Fibroblast of skin of left biceps (primary cell): Measurements from ENCODE around the gene ADAM17.
"Not testable (repeated sequence)": the region's sequence is repeated elsewhere in the genome, so short reads cannot be mapped to it uniquely, and the experiment has no call there.

Experiments
- DNase-seq, 2 experiments: peaks; one replicate each; pipeline ENCODE4 v3.0.0-alpha.2; 2013; ENCODE audit warnings: low read depth in 2 of 2

ADAM17 gene

DNA sequence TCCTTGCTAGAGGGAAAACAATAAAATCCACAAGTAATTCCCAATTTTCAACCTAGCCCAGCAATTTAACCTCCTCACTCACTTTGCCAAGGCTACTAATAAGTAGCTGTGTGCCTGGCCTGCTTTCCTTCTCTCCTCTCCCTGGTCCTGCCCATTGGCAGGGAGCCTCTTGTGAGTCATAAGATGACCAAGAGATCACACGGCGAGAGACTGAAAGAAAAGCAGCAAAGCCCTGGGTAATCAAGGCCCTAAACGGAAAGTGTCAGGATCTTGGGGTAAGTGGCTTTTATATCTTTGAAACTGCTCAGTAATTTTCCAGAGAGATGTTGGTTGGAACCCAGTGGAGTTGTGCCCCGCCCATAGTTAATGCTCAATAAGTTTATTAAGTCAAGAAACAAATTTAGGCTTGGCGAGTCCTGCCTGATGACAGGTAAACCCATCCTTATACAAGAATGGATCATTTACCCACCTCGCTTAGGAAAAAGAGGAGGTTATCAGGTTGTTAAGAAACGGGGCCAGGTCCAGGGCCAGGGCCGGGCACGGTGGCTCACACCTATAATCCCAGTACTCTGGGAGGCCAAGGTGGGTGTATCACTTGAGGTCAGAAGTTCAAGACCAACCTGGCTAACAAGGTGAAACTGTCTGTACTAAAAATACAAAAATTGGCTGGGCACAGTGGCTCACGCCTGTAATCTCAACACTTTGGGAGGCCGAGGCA is 10.0 kb upstream of the ADAM17 start:
- peak; percentile 55 to 60 for DNase-seq

DNA sequence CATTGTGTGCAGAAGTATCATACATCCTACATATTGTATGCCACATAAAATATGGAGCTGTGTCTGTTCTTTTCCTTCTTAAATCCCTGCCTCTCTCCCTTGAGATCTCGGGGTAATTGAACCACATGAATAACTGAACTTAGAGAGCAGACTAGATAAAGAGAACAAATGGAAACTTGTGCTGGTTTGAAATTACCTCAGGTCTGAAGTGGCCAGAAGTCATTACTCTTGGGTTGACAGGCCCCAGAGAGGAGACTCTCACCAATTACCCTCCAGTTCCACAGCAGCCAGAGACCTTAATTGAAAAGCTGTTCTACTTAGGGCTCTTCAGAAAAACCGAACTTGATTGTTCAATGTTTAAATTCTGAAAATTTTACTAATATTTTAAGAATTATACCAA is 5.0 kb upstream of the ADAM17 start:
- DNase-seq, result no peak

GRCh38 chr2:9558948-9559381 is 3.3 kb upstream of the ADAM17 start:
- DNase-seq, result peak; percentile 34 to 42

GRCh38 chr2:9556121-9556743 is 602 bp upstream of the ADAM17 start:
- no peak for DNase-seq

- DNase-seq, result peak; percentile 39 to 52
Observed at GRCh38 chr2:9554921-9555296, 721 bp downstream of the ADAM17 start.

DNA sequence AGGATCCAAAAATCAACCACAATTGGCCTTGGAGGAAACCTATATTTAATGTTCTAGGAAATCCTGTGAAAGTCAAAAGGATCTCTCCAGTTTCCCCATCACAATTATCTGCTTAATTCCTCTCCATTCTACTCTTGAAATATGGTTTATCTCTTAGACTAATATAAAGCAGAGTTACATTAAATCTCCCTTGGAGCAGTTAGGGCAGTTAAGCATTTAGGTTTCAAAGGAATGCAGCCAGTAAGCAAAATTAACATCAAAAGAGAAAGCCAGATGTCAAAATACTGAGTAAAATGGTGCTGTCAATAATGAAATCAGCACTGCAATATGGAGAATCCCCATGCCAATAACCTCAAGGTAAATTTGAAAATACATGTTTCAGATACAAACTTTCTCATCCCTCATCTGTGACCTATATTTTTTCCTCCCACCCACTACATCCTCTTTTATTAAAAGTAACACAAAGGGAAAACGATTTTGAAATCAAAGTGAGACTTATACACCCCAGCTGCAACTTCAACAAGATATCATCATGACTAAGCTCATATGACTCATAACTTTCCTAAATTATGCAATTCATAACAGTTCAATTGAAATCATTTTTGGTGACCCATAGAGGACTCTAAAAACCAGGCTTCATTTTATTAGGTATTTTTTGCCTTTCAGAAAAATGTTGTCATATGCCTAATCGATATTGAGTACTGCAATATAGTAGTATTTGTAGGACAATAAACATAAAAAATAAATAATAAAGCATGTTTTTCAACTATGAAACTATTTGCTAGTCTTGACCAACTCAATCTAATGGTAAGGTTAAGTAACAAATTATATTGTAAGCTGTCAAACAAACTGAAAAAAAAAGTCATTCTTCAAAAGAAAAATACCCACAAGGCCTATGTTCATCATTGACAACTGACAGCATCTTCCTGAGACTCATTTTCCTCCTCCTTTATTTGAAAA is 3.1 kb downstream of the ADAM17 start:
- peak; percentile 47 to 59 for DNase-seq

DNA sequence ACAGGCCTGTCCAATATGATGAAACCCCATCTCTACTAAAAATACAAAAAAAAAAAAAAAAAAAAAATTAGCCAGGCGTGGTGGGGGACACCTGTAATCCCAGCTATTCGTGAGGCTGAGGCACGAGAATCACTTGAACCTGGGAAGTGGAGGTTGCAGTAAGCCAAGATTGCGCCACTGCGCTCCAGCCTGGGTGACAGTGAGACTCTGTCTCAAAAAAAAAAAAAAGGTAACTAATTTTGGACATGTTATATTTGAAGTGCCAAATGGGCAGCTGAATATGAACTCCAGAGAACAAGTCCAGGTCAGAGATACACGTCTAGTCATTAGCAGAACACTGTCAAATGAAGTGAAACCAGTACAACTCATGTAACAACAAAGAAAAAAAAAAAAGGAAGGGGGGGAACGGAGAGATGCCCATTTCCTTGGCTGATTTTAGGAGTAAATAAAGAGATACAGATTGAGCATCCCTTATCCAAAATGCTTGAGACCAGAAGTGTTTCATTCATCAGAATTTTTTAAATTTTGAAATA is 4.7 kb downstream of the ADAM17 start:
- DNase-seq, result not testable (repeated sequence)

GRCh38 chr2:9549420-9549819 is 6.2 kb downstream of the ADAM17 start:
- no peak for DNase-seq

DNA sequence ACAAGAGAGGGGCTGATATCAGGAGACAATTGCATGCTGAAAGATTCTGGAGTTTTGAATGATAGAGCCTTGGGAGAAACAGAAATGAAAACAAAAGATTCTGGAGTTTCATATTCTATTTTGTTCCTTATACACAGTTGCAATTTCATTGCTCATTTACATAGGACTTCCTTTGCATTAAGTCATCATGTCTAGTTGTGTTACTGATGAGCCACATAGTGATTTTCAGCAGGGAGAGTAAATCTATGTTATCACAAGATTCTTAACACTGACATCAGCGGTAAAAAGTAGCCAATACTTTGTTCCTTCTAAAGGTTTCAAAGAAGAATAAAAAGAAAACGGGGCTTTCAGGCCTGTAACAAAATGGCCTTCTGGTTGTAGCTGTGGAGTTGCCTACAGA is 7.1 kb downstream of the ADAM17 start:
- no peak for DNase-seq

DNA sequence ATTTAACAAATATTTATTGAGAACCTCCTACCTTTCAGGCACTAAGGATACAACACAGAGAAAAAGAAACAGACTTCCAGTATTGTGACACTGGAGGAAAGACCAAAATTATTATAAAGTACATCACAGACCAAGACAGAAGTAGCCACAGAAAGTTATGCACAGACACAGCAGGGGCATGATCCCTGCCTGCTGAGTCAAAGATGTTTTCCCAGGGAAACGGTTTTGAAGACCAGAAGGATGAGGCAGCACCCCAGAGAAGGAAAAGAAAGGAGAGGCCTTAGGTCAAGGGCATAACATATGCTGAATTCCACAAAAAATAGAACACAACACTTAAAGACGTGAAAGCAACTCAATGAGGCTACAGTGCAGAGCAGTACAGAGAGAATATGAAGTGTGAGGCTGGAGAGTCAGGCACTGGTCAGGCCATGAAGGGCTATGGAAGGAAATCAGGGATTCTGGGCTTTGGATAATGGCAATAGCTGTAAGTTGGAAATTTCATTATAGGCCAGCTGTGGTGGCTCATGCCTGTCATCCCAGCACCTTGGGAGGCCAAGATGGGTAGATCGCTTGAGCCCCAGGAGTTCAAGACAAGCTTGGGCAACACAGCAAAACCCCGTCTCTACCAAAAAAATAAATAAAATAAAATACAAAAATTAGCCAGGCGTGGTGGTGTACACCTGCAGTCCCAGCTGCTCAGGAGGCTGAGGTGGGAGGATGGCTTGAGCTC is 8.2 kb downstream of the ADAM17 start:
- DNase-seq, result no peak

- DNase-seq, result no peak
Observed at GRCh38 chr2:9545502-9545901, 10.1 kb downstream of the ADAM17 start.

- DNase-seq, result no peak
Observed at GRCh38 chr2:9543557-9543956, 12.1 kb downstream of the ADAM17 start.

DNA sequence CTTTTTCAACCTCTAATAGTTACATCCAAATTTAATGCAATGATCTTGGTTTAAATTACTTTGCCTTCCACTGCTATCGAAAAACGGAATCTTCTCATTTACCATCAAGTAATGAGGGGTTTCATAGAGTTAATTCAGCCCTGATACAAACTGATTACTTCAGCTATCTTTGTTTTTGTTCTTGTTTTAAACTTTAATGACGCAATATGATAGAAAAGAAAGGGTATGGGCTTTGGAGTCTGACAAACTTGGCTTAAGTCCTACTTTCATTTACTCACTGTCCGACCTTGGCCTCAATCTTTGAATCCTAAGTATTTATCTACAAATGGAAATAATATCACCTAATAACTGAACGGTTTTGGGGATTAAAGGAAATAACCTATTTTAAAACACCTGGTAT is 16.1 kb downstream of the ADAM17 start:
- no peak for DNase-seq

DNA sequence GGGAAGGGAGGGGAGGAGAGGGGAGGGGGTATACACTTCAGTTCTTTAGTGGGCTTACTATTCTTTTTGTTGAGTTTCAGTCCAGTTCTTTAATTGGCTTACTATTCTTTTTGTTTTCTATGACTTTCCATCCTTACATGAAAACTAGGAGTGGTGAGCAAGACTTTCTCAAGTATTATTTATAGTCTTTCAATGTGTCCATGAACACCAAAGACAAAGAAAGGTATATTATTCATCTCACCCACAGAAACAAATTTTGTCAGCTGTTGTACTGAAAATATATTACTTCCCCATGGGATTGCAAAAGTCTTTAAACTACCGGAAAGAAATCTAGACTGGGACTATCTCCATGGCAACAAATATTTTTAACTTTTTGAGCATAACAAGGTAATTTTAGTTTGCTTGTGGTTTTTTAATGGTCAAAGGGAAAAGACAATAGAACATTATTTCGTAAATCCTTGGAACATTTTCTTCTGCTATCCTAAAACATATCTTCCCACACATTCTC is 17.6 kb downstream of the ADAM17 start:
- peak; percentile 63 to 73 for DNase-seq

GRCh38 chr2:9536504-9536903 is 19.1 kb downstream of the ADAM17 start:
- DNase-seq, result no peak

DNA sequence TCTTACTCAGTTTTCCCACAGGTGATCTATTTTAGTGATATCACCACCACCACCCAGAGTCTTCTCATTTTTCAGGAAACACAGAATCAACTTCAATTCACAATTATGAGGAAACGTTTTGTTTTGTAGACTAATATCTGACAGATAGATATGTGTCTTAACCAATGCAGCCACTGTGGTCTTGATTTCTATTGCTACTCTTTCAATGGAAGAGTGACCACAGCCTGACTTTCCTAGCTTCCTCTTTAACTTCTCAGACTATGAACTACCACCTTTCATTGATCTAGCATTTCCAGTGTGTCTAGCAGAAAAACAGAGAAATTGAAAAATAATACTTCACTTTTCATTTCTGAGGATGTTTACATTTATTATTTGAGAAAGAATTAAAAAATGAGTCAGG is 20.5 kb downstream of the ADAM17 start:
- DNase-seq, result no peak

DNA sequence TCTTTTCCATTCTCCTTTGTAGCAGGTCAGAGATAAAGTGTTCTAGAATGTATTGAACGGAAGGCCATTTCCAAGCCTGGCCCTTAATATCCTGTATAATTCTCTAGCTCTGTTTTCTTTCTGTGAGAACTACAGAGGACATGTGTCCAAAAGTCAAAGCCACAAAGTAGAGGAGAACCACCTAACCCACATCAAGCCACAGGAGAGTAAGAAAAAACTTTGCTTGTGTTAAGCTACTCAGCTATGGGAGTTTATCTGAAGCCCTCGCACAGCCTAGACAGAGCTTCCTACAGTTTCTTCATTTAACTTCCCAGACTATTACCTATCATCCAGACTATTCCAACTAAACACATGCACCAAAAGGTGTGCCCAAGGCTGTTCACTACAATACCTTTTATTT is 22.0 kb downstream of the ADAM17 start:
- no peak for DNase-seq

GRCh38 chr2:9532421-9532820 is 23.2 kb downstream of the ADAM17 start:
- no peak for DNase-seq

GRCh38 chr2:9527995-9528787 is 27.4 kb downstream of the ADAM17 start:
- DNase-seq, result no peak

DNA sequence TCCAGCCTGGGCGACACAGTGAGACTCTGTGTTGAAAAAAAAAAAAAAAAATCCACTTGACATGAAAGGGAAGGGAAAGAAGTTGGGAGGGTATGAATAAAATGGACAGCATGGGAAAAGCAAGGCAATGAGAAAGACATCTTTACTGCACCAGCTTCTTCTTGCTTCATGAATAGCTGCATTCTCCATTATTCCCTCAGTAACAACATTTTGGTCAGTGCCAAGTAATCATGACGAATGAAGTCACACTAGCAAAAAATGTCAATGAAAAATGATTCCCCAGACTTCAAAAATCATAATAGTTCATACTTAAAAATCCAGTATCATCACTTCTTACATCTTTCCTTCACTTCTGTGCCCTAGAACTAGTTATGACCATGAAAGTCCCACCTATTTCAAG is 30.4 kb downstream of the ADAM17 start:
- no peak for DNase-seq

DNA sequence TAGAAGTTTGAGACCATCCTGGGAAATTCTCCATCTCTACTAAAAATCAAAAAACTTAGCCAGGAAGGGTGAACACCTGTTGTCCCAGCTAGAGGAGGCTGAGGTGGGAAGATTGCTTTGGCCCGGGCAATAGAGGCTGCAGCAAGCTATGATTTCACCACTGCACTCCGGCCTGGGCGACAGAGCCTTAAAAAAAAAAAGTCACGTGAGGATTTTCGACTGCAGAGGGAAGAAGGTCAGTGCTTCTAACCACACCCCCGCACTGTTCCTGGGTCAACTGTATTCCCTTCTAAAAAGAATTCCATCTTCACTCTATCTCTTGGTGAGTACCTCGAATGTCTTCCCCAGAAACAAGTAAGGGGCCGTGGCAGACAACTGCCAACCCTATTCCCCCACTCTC is 31.3 kb downstream of the ADAM17 start:
- no peak for DNase-seq
